GM12878 (cell line): Measurements from ENCODE around the gene MT3. TPM values are rescaled to one million over a fixed set of nuclear protein-coding genes. Genes with fewer than 3 reads are reported as not detected.
A peak's percentile ranks its signal among the peaks of the same experiment; 100 is the strongest.

Experiments
- ATAC-seq: fragments of 200-7000 bp; cut with Tn5 transposase; 3 replicates; pipeline ENCODE4 v1.9.1; 2020; ENCODE audit warnings: mild to moderate bottlenecking, moderate library complexity
- BruUV-seq: library from RNA; stranded (reverse); fragments of 400-500 nt; replicated peaks from 2 replicates; lab custom pipeline; 2021; lab: Mats Ljungman, UMichigan
- CTCF ChIA-PET: fragments of 300-600 bp; sonication (Branson Sonifier 250); formaldehyde crosslinking; extraction: SDS; loops from one replicate; lab custom pipeline; 2021; ENCODE audit warnings: inconsistent platforms; lab: Yijun Ruan, JAX
- POLR2A ChIA-PET: fragments of 350-600 bp; formaldehyde crosslinking; extraction: SDS; loops from one replicate; lab custom pipeline; 2021; ENCODE audit warnings: inconsistent platforms; lab: Charles Lee
- RAD21 ChIA-PET: fragments of 300-600 bp; sonication (Branson Sonifier 250); formaldehyde crosslinking; loops from one replicate; lab custom pipeline; 2023; ENCODE audit warnings: antibody characterized with exemption; ENCODE audit not compliant: unreplicated experiment; lab: Charles Lee
- SMC1A ChIA-PET: fragments of 300-600 bp; sonication (Branson Sonifier 250); formaldehyde crosslinking; loops from one replicate; lab custom pipeline; 2023; ENCODE audit not compliant: unreplicated experiment, uncharacterized antibody; lab: Charles Lee
- DNase-seq: peaks from one replicate; pipeline ENCODE4 v3.0.0-alpha.2; 2011; ENCODE audit warnings: low read depth, low spot score
- FAIRE-seq: peaks from 3 replicates; lab custom pipeline; 2011; peaks lifted over from hg19 to GRCh38; lab: Jason Lieb, UNC
- H2AFZ ChIP-seq: 2 replicates; pipeline ENCODE4 v1.6.0; 2011; ENCODE audit warnings: low read depth, low read length, control low read depth; ENCODE audit not compliant: control insufficient read depth
- H3K27ac ChIP-seq: 2 replicates; pipeline ENCODE4 v1.5.1; 2011; ENCODE audit warnings: control low read depth; ENCODE audit not compliant: control insufficient read depth, insufficient read depth
- H3K27me3 ChIP-seq, 2 experiments: replicated peaks in 1 of 2; 2 replicates each; pipeline versions ENCODE4 v1.6.0 to v1.6.1; 2011; ENCODE audit warnings: low read length in 1 of 2; ENCODE audit not compliant: control insufficient read depth in 2 of 2, insufficient read depth in 2 of 2
- H3K36me3 ChIP-seq, 2 experiments: 2 replicates each; pipeline ENCODE4 v1.5.1; 2011; ENCODE audit warnings: low read length in 1 of 2; ENCODE audit not compliant: control insufficient read depth in 2 of 2, insufficient read depth in 2 of 2
- H3K4me1 ChIP-seq: 2 replicates; pipeline ENCODE4 v1.6.1; 2011; ENCODE audit warnings: mild to moderate bottlenecking, low read length, moderate library complexity, mixed read lengths; ENCODE audit not compliant: control insufficient read depth, insufficient read depth
- H3K4me2 ChIP-seq: 2 replicates; pipeline ENCODE4 v1.6.0; 2011; ENCODE audit warnings: control low read depth; ENCODE audit not compliant: control insufficient read depth, insufficient read depth
- H3K4me3 ChIP-seq: fragments of 200-600 bp; sonication (generic); 2 replicates; pipeline ENCODE4 v1.5.1; 2016
- H3K79me2 ChIP-seq: 2 replicates; pipeline ENCODE4 v1.6.0; 2011; ENCODE audit warnings: low read length; ENCODE audit not compliant: control insufficient read depth, insufficient read depth
- H3K9ac ChIP-seq: 2 replicates; pipeline ENCODE4 v1.8.0; 2011; ENCODE audit warnings: low read length, control low read depth, mixed read lengths; ENCODE audit not compliant: control insufficient read depth, insufficient read depth
- H3K9me3 ChIP-seq: replicated peaks from 3 replicates; pipeline ENCODE4 v1.5.1; 2011; ENCODE audit warnings: mild to moderate bottlenecking, low read length; ENCODE audit not compliant: control insufficient read depth, insufficient read depth
- H4K20me1 ChIP-seq: 2 replicates; pipeline ENCODE4 v1.6.0; 2011; ENCODE audit not compliant: control insufficient read depth, insufficient read depth
- ATF3 ChIP-seq: IDR thresholded peaks from 2 replicates; pipeline ENCODE4 v1.6.1; 2011; ENCODE audit warnings: low read depth, mild to moderate bottlenecking, low read length, moderate library complexity, borderline replicate concordance; ENCODE audit errors: extremely low read depth
- BACH1 ChIP-seq: fragments of 450-650 bp; IDR thresholded peaks from 2 replicates; pipeline ENCODE4 v1.6.1; 2017; ENCODE audit warnings: mild to moderate bottlenecking, borderline replicate concordance
- BHLHE40 ChIP-seq, 2 experiments: fragments of 450-650 bp in 1 of 2; IDR thresholded peaks; 2 replicates each; pipeline ENCODE4 v1.6.1; 2011 to 2017; ENCODE audit warnings: low read depth in 2 of 2, borderline replicate concordance in 1 of 2, improper control_type of control experiment in 1 of 2, low read length in 1 of 2, mild to moderate bottlenecking in 1 of 2
- GABPA ChIP-seq: IDR thresholded peaks from 2 replicates; pipeline ENCODE4 v1.6.1; 2014; ENCODE audit warnings: antibody characterized with exemption, low read depth, mild to moderate bottlenecking, inconsistent platforms
- GATAD2B ChIP-seq: fragments of 450-650 bp; conservative IDR thresholded peaks from 2 replicates; pipeline ENCODE4 v1.6.1; 2017; ENCODE audit warnings: low read depth, mild to moderate bottlenecking, moderate library complexity
- IKZF1 ChIP-seq: fragments of 450-650 bp; conservative IDR thresholded peaks from 2 replicates; pipeline ENCODE4 v1.6.1; 2017; ENCODE audit warnings: antibody characterized with exemption, mild to moderate bottlenecking
- NFIC ChIP-seq: IDR thresholded peaks from 2 replicates; pipeline ENCODE4 v1.6.1; 2012; ENCODE audit warnings: low read depth, mild to moderate bottlenecking, inconsistent platforms, low read length, moderate library complexity
- NFXL1 ChIP-seq: fragments of 450-650 bp; IDR thresholded peaks from 2 replicates; pipeline ENCODE4 v1.6.1; 2017; ENCODE audit warnings: antibody characterized with exemption, mild to moderate bottlenecking, borderline replicate concordance
- NFYA ChIP-seq: IDR thresholded peaks from 2 replicates; pipeline ENCODE4 v1.6.1; 2011; ENCODE audit warnings: low read depth, mild to moderate bottlenecking, low read length, improper control_type of control experiment, borderline replicate concordance
- PML ChIP-seq: IDR thresholded peaks from 2 replicates; pipeline ENCODE4 v1.6.1; 2012; ENCODE audit warnings: low read length, inconsistent platforms
- POLR2A ChIP-seq: IDR thresholded peaks from 2 replicates; pipeline ENCODE4 v1.6.1; 2011; ENCODE audit warnings: low read depth, mild to moderate bottlenecking, low read length
- RAD21 ChIP-seq: IDR thresholded peaks from 2 replicates; pipeline ENCODE4 v1.6.1; 2011; ENCODE audit warnings: mild to moderate bottlenecking, low read depth, low read length, moderate library complexity; ENCODE audit not compliant: insufficient read depth
- TAF1 ChIP-seq: IDR thresholded peaks from 2 replicates; pipeline ENCODE4 v1.6.1; 2011; ENCODE audit warnings: mild to moderate bottlenecking, low read depth, low read length, borderline replicate concordance
- ZNF274 ChIP-seq: IDR thresholded peaks from one replicate; pipeline ENCODE4 v1.8.0; 2011; ENCODE audit not compliant: insufficient read length, insufficient read depth
- ZNF622 ChIP-seq: fragments of 450-650 bp; IDR thresholded peaks from 2 replicates; pipeline ENCODE4 v1.6.1; 2017; ENCODE audit warnings: mild to moderate bottlenecking, inconsistent platforms
- WGBS: methylation state at CpG from one replicate; pipeline ENCODE4 v1.1.6; 2016; ENCODE audit warnings: low lambda C conversion rate; ENCODE audit not compliant: insufficient replicate concordance, insufficient coverage; ENCODE audit errors: missing lambda C conversion rate; 5-methylcytosine and 5-hydroxymethylcytosine counted together
- in situ Hi-C: fragments of 300-500 bp; cut with MboI; formaldehyde crosslinking; loops from 9 replicates; pipeline ENCODE4 v1.14.3; 2018; ENCODE audit warnings: mixed read lengths
- intact Hi-C: fragments of 100-400 bp; cut with micrococcal nuclease; formaldehyde crosslinking; loops from one replicate; pipeline ENCODE4 v1.14.2; 2022; ENCODE audit not compliant: unreplicated experiment
- polyA plus RNA-seq, 11 experiments: library from polyadenylated mRNA; depleted of rRNA in 4 of 11; unstranded in 6 of 11; stranded (reverse) in 5 of 11; fragments of >200 nt; fragmentation: Nextera tagmentation in 4 of 11; fragmentation: Illumina TruSeq in 1 of 11; extraction: Ambion mirVana in 4 of 11; extraction: Trizol in 1 of 11; gene quantifications; 1 replicate in 1 of 11; 2 replicates in 10 of 11; pipeline versions ENCODE4 v1.2.1 to v1.2.3, GENCODE V29; 2011 to 2016; ENCODE audit warnings: inconsistent platforms in 2 of 11, missing spikeins in 2 of 11, low read depth in 1 of 11
- total RNA-seq, 4 experiments: library from RNA; depleted of rRNA in 3 of 4; stranded (reverse); fragments of >200 nt in 3 of 4; fragmentation: Illumina TruSeq in 1 of 4; extraction: Trizol in 1 of 4; gene quantifications; 2 replicates each; pipeline versions ENCODE4 v1.2.1 to v1.2.3, GENCODE V29; 2013 to 2021
- TF ChIP-seq, protein P1 (sequence below): IDR thresholded peaks from 2 replicates; pipeline ENCODE4 v1.6.1; 2011; ENCODE audit warnings: borderline replicate concordance, low read depth, mild to moderate bottlenecking, moderate library complexity, mixed read lengths, low read length; ENCODE audit not compliant: insufficient read depth; ENCODE audit errors: extremely low read length
- TF ChIP-seq, protein P2 (sequence below): IDR thresholded peaks from 2 replicates; pipeline ENCODE4 v1.6.1; 2012; ENCODE audit warnings: mild to moderate bottlenecking, low read depth, low read length
- TF ChIP-seq, protein P3 (sequence below): fragments of 150-350 bp; IDR thresholded peaks from 2 replicates; pipeline ENCODE4 v1.6.1; 2014; ENCODE audit warnings: mild to moderate bottlenecking, low read depth, low read length

Gene MT3
- total and polyA plus RNA-seq, 10 of the 15 experiments (the other 5 are each of a cell fraction or from before 2014, with no cell fraction given): 0.41 TPM; not detected in 9

- Histone ChIP-seq H3K36me3 (no peaks in the 10 kb centered on the region), H3K4me2 (0 out of 2 replicates have a peak overlapping the region, but pooled peaks have one; percentile 44), H3K4me3 (no peak overlapping the region), H3K27ac (no peak overlapping the region), H3K9ac (no peak overlapping the region), H4K20me1 (no peaks in the 10 kb centered on the region), H3K79me2 (no peaks in the 10 kb centered on the region), H2AFZ (no peak overlapping the region), H3K4me1 (peaks cover 4% of the 10 kb centered on the region; the same call in 1 of the 2 replicates), H3K9me3 (no peaks in the 10 kb centered on the region), H3K27me3 (peaks cover 0 to 5% of the 10 kb centered on the region in 2 experiments; a peak in 2 of 4 replicates)
- DNase-seq: no peak
- intact Hi-C loops (no loop called here), in situ Hi-C loops (no loop called here)
- ATAC-seq: peak; percentile 85
- no TSS peak for BruUV-seq
- ChIA-PET CTCF (no interaction called here), SMC1A (no interaction called here), POLR2A (interaction anchor here (0.7 kb wide), 1 partner anchor 13 kb away, joined by 3 read pairs; no protein-coding TSS in a partner anchor), RAD21 (no interaction called here)
- 42% methylated on average over 39 of the region's 41 CpGs for WGBS
- TF ChIP-seq POLR2A: no peak
- TF ChIP-seq, protein P1, sequence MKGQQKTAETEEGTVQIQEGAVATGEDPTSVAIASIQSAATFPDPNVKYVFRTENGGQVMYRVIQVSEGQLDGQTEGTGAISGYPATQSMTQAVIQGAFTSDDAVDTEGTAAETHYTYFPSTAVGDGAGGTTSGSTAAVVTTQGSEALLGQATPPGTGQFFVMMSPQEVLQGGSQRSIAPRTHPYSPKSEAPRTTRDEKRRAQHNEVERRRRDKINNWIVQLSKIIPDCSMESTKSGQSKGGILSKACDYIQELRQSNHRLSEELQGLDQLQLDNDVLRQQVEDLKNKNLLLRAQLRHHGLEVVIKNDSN: no peak
- no peak for TF ChIP-seq NFIC
- no peak for TF ChIP-seq RAD21
- no peak for TF ChIP-seq BACH1
- no peak for TF ChIP-seq TAF1
- TF ChIP-seq GABPA: no peak
- no peak for TF ChIP-seq IKZF1
- no peak for TF ChIP-seq BHLHE40 (IDR thresholded peaks at IDR 0.05; ENCODE audit: borderline replicate concordance in 1 of 2, low read depth in 2 of 2, low read length in 1 of 2)
- no peak for TF ChIP-seq ZNF622
- TF ChIP-seq, protein P2, sequence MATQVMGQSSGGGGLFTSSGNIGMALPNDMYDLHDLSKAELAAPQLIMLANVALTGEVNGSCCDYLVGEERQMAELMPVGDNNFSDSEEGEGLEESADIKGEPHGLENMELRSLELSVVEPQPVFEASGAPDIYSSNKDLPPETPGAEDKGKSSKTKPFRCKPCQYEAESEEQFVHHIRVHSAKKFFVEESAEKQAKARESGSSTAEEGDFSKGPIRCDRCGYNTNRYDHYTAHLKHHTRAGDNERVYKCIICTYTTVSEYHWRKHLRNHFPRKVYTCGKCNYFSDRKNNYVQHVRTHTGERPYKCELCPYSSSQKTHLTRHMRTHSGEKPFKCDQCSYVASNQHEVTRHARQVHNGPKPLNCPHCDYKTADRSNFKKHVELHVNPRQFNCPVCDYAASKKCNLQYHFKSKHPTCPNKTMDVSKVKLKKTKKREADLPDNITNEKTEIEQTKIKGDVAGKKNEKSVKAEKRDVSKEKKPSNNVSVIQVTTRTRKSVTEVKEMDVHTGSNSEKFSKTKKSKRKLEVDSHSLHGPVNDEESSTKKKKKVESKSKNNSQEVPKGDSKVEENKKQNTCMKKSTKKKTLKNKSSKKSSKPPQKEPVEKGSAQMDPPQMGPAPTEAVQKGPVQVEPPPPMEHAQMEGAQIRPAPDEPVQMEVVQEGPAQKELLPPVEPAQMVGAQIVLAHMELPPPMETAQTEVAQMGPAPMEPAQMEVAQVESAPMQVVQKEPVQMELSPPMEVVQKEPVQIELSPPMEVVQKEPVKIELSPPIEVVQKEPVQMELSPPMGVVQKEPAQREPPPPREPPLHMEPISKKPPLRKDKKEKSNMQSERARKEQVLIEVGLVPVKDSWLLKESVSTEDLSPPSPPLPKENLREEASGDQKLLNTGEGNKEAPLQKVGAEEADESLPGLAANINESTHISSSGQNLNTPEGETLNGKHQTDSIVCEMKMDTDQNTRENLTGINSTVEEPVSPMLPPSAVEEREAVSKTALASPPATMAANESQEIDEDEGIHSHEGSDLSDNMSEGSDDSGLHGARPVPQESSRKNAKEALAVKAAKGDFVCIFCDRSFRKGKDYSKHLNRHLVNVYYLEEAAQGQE: no peak
- TF ChIP-seq ZNF274: no peak
- TF ChIP-seq GATAD2B: no peak
- TF ChIP-seq NFYA: no peak
- no peak for TF ChIP-seq PML
- no peak for TF ChIP-seq ATF3
- TF ChIP-seq, protein P3, sequence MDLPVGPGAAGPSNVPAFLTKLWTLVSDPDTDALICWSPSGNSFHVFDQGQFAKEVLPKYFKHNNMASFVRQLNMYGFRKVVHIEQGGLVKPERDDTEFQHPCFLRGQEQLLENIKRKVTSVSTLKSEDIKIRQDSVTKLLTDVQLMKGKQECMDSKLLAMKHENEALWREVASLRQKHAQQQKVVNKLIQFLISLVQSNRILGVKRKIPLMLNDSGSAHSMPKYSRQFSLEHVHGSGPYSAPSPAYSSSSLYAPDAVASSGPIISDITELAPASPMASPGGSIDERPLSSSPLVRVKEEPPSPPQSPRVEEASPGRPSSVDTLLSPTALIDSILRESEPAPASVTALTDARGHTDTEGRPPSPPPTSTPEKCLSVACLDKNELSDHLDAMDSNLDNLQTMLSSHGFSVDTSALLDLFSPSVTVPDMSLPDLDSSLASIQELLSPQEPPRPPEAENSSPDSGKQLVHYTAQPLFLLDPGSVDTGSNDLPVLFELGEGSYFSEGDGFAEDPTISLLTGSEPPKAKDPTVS: no peak
- no peak for TF ChIP-seq NFXL1
- FAIRE-seq: no peak
Measured at GRCh38 chr16:56617212-56618085, 28.1 kb downstream of the MT3 start.
